GM18507 (cell line): Measurements from ENCODE around the gene DPP9.

Experiments used
- DNase-seq: peaks from one replicate; pipeline ENCODE4 v3.0.0; 2011; ENCODE audit warnings: low read depth; ENCODE audit not compliant: insufficient read length; ENCODE audit errors: extremely low spot score
- FAIRE-seq: peaks from 2 replicates; lab custom pipeline; 2011; peaks lifted over from hg19 to GRCh38; lab: Jason Lieb, UNC

DPP9 gene

GRCh38 chr19:4664642-4665041 lies 59.0 kb downstream of the DPP9 start:
- FAIRE-seq (no peak), DNase-seq (no peak)

- no peak for DNase-seq
- FAIRE-seq, result no peak
Measured at GRCh38 chr19:4662812-4663211, 60.8 kb downstream of the DPP9 start.

GRCh38 chr19:4662020-4662695 lies 61.5 kb downstream of the DPP9 start:
- no peak for DNase-seq
- FAIRE-seq, result no peak

- FAIRE-seq (no peak), DNase-seq (no peak)
Measured at GRCh38 chr19:4660993-4661392, 62.6 kb downstream of the DPP9 start.

- DNase-seq, result no peak
- FAIRE-seq, result no peak
Measured at GRCh38 chr19:4660181-4660791, 63.4 kb downstream of the DPP9 start.

- DNase-seq, result no peak
- FAIRE-seq, result no peak
Measured at GRCh38 chr19:4657835-4658234, 65.8 kb downstream of the DPP9 start.

- FAIRE-seq, result no peak
Measured at GRCh38 chr19:4657262-4657661, 66.4 kb downstream of the DPP9 start.

GRCh38 chr19:4656102-4656501 lies 67.5 kb downstream of the DPP9 start:
- no peak for FAIRE-seq
- no peak for DNase-seq

More at GRCh38 chr19:4657262-4657661, 66.4 kb downstream of the DPP9 start:
- no peak for DNase-seq

- FAIRE-seq (no peak), DNase-seq (no peak)
Measured at GRCh38 chr19:4654437-4655361, 68.9 kb downstream of the DPP9 start.

GRCh38 chr19:4653793-4654436 lies 69.7 kb downstream of the DPP9 start:
- FAIRE-seq (no peak), DNase-seq (no peak)

- FAIRE-seq, result no peak
- DNase-seq, result no peak
Measured at GRCh38 chr19:4652075-4652474, 71.6 kb downstream of the DPP9 start.

- no peak for DNase-seq
- no peak for FAIRE-seq
Measured at GRCh38 chr19:4650159-4650558, 73.5 kb downstream of the DPP9 start.

- FAIRE-seq, result no peak
- no peak for DNase-seq
Measured at GRCh38 chr19:4649392-4650047, 74.1 kb downstream of the DPP9 start.

GRCh38 chr19:4647676-4648644 lies 75.7 kb downstream of the DPP9 start:
- no peak for DNase-seq
- FAIRE-seq, result no peak

- no peak for DNase-seq
- FAIRE-seq, result no peak
Measured at GRCh38 chr19:4645718-4646117, 77.9 kb downstream of the DPP9 start.

- no peak for DNase-seq
- no peak for FAIRE-seq
Measured at GRCh38 chr19:4642625-4643024, 81.0 kb downstream of the DPP9 start.

- no peak for DNase-seq
- no peak for FAIRE-seq
Measured at GRCh38 chr19:4641132-4641531, 82.5 kb downstream of the DPP9 start.

GRCh38 chr19:4640247-4641000 lies 83.2 kb downstream of the DPP9 start:
- no peak for DNase-seq
- FAIRE-seq, result no peak
